Neuronal stem cell (in vitro differentiated cells): ENCODE data around the gene PPP1R14D.

ENCODE experiments used
- DNase-seq: peaks from one replicate; pipeline ENCODE4 v3.0.0-alpha.2; 2013; ENCODE audit warnings: low spot score
- H2AFZ ChIP-seq: one replicate; pipeline ENCODE4 v1.6.1; 2013; ENCODE audit warnings: mild to moderate bottlenecking, low read length, inconsistent platforms
- H2AK5ac ChIP-seq: 2 replicates; pipeline ENCODE4 v1.6.1; 2013; ENCODE audit warnings: low read depth, mild to moderate bottlenecking, inconsistent platforms, low read length, moderate library complexity, mixed read lengths
- H2BK120ac ChIP-seq: 2 replicates; pipeline ENCODE4 v1.6.1; 2013; ENCODE audit warnings: low read depth, mild to moderate bottlenecking, inconsistent platforms, low read length, moderate library complexity, mixed read lengths
- H2BK12ac ChIP-seq: one replicate; pipeline ENCODE4 v1.6.1; 2013; ENCODE audit warnings: low read length, inconsistent platforms
- H2BK15ac ChIP-seq: 2 replicates; pipeline ENCODE4 v1.6.1; 2013; ENCODE audit warnings: mild to moderate bottlenecking, low read length, inconsistent platforms, mixed read lengths
- H2BK5ac ChIP-seq: one replicate; pipeline ENCODE4 v1.6.1; 2013; ENCODE audit warnings: inconsistent platforms, mild to moderate bottlenecking, low read length, moderate library complexity
- H3K14ac ChIP-seq: one replicate; pipeline ENCODE4 v1.6.1; 2013; ENCODE audit warnings: low read length, inconsistent platforms
- H3K18ac ChIP-seq: 2 replicates; pipeline ENCODE4 v1.6.1; 2013; ENCODE audit warnings: low read length, inconsistent platforms
- H3K23ac ChIP-seq: 2 replicates; pipeline ENCODE4 v1.6.1; 2013; ENCODE audit warnings: low read depth, mild to moderate bottlenecking, mixed read lengths, low read length, inconsistent platforms; ENCODE audit not compliant: poor library complexity
- H3K27ac ChIP-seq: replicated peaks from 3 replicates; pipeline ENCODE4 v1.5.1; 2013; ENCODE audit warnings: low read length, inconsistent platforms
- H3K27me3 ChIP-seq, 3 experiments: 2 replicates each; pipeline ENCODE4 v1.6.1; 2013; ENCODE audit warnings: low read length in 3 of 3, mild to moderate bottlenecking in 2 of 3, inconsistent platforms in 1 of 3, low read depth in 1 of 3, mixed read lengths in 1 of 3, moderate library complexity in 1 of 3; ENCODE audit not compliant: control insufficient read depth in 3 of 3, insufficient read depth in 3 of 3
- H3K36me3 ChIP-seq, 2 donors: replicated peaks in 1 of 2; 2 replicates each; pipeline ENCODE4 v1.6.1; 2013; ENCODE audit warnings: low read length in 2 of 2; ENCODE audit not compliant: control insufficient read depth in 2 of 2, insufficient read depth in 2 of 2
- H3K4ac ChIP-seq: 2 replicates; pipeline ENCODE4 v1.6.1; 2013; ENCODE audit warnings: inconsistent platforms, mild to moderate bottlenecking, low read length, moderate library complexity
- H3K4me1 ChIP-seq, 2 donors: 1 replicate in 1 of 2; 2 replicates in 1 of 2; pipeline ENCODE4 v1.6.1; 2013; ENCODE audit warnings: low read length in 2 of 2, low read depth in 1 of 2; ENCODE audit not compliant: control insufficient read depth in 2 of 2, insufficient read depth in 1 of 2
- H3K4me2 ChIP-seq: one replicate; pipeline ENCODE4 v1.6.1; 2013; ENCODE audit warnings: mild to moderate bottlenecking, low read length, inconsistent platforms; ENCODE audit not compliant: insufficient read depth, poor library complexity, severe bottlenecking
- H3K4me3 ChIP-seq, 2 donors: 2 replicates each; pipeline ENCODE4 v1.5.1; 2013; ENCODE audit warnings: low read length in 2 of 2, mild to moderate bottlenecking in 2 of 2, inconsistent platforms in 1 of 2, moderate library complexity in 1 of 2
- H3K79me1 ChIP-seq: one replicate; pipeline ENCODE4 v1.6.1; 2013; ENCODE audit warnings: low read depth, mild to moderate bottlenecking, inconsistent platforms, low read length, moderate library complexity
- H3K9ac ChIP-seq: one replicate; pipeline ENCODE4 v1.6.1; 2013; ENCODE audit warnings: mild to moderate bottlenecking, low read depth, low read length, inconsistent platforms; ENCODE audit not compliant: poor library complexity
- H3K9me3 ChIP-seq, 2 donors: replicated peaks in 1 of 2; 2 replicates each; pipeline versions ENCODE3 to v1.6.1; 2013; ENCODE audit warnings: low read length in 2 of 2, mild to moderate bottlenecking in 2 of 2, inconsistent platforms in 1 of 2, low read depth in 1 of 2, mixed read lengths in 1 of 2, moderate library complexity in 1 of 2; ENCODE audit not compliant: control insufficient read depth in 2 of 2, insufficient read depth in 1 of 2
- H4K8ac ChIP-seq: one replicate; pipeline ENCODE4 v1.6.1; 2013; ENCODE audit warnings: low read depth, mild to moderate bottlenecking, inconsistent platforms, low read length, moderate library complexity
- H4K91ac ChIP-seq: one replicate; pipeline ENCODE4 v1.6.1; 2013; ENCODE audit warnings: low read length, low read depth, mild to moderate bottlenecking, inconsistent platforms; ENCODE audit not compliant: poor library complexity
- WGBS, 2 donors: extraction: QIAGEN DNeasy Blood & Tissue Kit; methylation state at CpG; one replicate each; pipeline ENCODE4 v1.1.7; 2013; ENCODE audit warnings: missing lambda C conversion rate in 2 of 2, mixed read lengths in 1 of 2; ENCODE audit not compliant: insufficient read length in 2 of 2, insufficient replicate concordance in 1 of 2; ENCODE audit errors: extremely low coverage in 2 of 2; 5-methylcytosine and 5-hydroxymethylcytosine counted together

Gene PPP1R14D

DNA sequence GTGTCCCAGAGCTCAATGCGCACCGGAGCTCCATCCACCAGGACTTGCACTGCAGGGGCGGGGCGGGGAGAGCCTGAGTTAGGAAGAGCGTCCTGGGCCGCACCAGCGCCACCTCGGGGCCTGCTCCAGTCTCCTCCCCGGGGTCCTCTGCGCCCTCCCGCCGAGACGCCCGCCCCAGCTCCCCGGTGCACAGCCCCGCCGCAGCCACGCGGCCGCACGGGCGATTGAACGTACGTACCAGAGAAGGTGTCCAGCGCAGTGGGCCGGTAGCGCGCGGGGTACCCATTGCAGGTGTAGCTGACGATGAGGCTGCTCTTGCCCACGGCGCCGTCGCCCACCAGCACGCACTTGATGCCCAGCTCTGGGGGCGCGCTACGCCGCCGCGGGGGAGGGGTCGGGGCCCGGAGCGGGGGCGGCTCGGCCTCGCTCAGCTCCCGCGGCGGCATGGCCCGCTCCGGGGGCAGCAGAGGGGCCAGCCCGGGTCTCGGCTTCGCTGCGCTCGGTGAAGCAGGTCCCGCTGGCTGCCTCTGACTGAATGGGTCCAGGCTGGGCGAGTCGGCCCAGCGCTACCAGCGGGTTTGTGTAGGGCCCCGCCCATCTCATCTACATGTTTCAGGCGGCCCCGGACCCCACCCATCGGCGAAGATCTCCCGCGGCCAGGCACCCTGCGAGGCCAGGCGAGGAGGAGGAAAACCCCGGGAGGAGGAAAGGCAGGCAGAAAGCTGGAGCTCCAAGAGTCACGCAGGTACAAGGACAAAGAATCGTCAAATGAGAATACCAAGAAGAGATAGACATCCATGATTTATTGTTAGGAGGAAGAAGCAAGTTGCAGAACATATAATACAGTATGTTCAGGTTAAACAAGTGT lies 45.4 kb upstream of the PPP1R14D start, which contains the start of gene RHOV:
TSS of gene RHOV (minus strand) at position 541 of the 868 bp plus-strand sequence. CDS start at position 446, 95 bp downstream.
- peak; percentile 48 for DNase-seq
- WGBS, 2 donors = no CpG with 5 or more reads among the region's 74 CpGs
- Histone ChIP-seq H3K9me3 (no peaks in the 10 kb centered on the region), H2BK15ac (peak within 1 kb of the TSS; percentile 86), H3K9ac (peak within 1 kb of the TSS; percentile 89), H3K4ac (no peak within 1 kb of the TSS), H3K4me1 (no peaks in the 10 kb centered on the region), H3K4me2 (peak within 1 kb of the TSS; percentile 87), H3K23ac (peak within 1 kb of the TSS; percentile 98), H3K4me3 (peak within 1 kb of the TSS; percentile 46 to 88), H3K79me1 (no peaks in the 10 kb centered on the region), H3K27me3 (peaks cover 0 to 45% (median 18%) of the 10 kb centered on the region in 3 experiments), H2AFZ (peak within 1 kb of the TSS; percentile 97), H4K8ac (no peak within 1 kb of the TSS), H3K27ac (no peak within 1 kb of the TSS), H3K14ac (no peak within 1 kb of the TSS), H3K18ac (peak within 1 kb of the TSS; percentile 93), H2BK5ac (no peak within 1 kb of the TSS), H2BK120ac (no peak within 1 kb of the TSS), H2AK5ac (peak within 1 kb of the TSS; percentile 17), H3K36me3 (no peaks in the 10 kb centered on the region), H4K91ac (no peak within 1 kb of the TSS), H2BK12ac (no peak within 1 kb of the TSS)

DNA sequence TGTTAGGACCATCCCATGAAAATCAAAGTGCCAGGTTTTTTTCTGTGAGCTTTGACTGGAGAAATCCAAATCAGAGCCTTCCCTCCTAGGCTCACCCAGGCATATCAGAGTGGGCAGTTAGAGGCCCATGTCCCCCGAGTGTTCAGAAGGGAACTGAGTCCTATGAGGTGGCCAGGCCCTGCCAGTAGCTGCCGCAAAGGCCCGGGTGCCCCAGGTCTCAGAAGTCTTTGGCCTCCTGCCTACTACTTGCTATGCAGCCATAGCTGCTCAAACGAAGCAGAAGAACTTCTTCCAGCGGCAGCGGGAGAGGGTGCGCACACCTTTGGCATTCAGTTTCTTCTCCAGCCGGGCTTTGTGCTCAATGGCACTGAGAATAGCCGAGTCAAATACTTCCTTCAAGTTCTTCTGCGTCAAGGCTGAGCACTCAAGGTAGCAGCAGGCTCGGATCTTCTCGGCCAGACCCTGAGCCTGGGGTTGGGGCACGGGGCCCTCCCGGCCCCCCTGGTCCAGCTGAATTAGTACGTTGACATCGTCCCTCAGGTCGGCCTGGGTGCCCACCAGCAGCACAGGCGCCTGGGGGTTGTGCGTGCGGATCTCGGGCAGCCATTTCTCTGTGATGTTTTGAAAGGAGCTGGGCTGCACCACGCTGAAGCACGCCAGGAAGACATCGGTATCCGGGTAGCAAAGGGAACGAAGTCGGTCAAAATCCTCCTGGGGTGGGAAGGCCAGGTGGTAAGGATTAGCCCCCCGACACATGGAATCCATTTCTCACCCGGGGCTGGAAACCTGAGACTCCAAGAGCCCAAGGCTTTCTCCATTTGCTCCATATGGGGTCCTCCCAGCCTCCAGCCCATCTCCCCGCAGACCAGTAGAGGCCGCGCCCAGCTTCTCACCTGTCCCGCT lies 44.5 kb upstream of the PPP1R14D start:
- H2BK5ac ChIP-seq = no peak overlapping the region
- H2AFZ ChIP-seq = peak overlapping the region; percentile 97
- no peaks in the 10 kb centered on the region for H3K36me3 ChIP-seq
- no peaks in the 10 kb centered on the region for H3K9me3 ChIP-seq
- H3K4ac ChIP-seq = no peak overlapping the region
- no peak for DNase-seq
- H3K4me1 ChIP-seq = no peaks in the 10 kb centered on the region
- no peak overlapping the region for H4K91ac ChIP-seq
- H3K79me1 ChIP-seq = no peaks in the 10 kb centered on the region
- H3K27me3 ChIP-seq = peaks cover 0 to 45% (median 18%) of the 10 kb centered on the region in 3 experiments
- H3K27ac ChIP-seq = no peak overlapping the region
- H4K8ac ChIP-seq = no peak overlapping the region
- H3K4me2 ChIP-seq = peak overlapping the region; percentile 87
- H2AK5ac ChIP-seq = peak overlapping the region; percentile 17
- peak overlapping the region; percentile 98 for H3K23ac ChIP-seq
- H2BK120ac ChIP-seq = no peak overlapping the region
- peak overlapping the region; percentile 46 to 88 for H3K4me3 ChIP-seq
- no peak overlapping the region for H3K14ac ChIP-seq
- H2BK15ac ChIP-seq = no peak overlapping the region
- no peak overlapping the region for H2BK12ac ChIP-seq
- no CpG with 5 or more reads among the region's 33 CpGs for WGBS, 2 donors
- H3K18ac ChIP-seq = peak overlapping the region; percentile 59
- H3K9ac ChIP-seq = no peak overlapping the region

GRCh38 chr15:40871749-40872617 lies 43.5 kb upstream of the PPP1R14D start:
- Histone ChIP-seq H2AK5ac (no peak overlapping the region), H3K79me1 (no peaks in the 10 kb centered on the region), H3K4me3 (no peak overlapping the region), H3K4ac (no peak overlapping the region), H3K27me3 (peaks cover 0 to 45% (median 18%) of the 10 kb centered on the region in 3 experiments), H2BK120ac (no peak overlapping the region), H3K27ac (no peak overlapping the region), H4K91ac (no peak overlapping the region), H3K9ac (no peak overlapping the region), H3K23ac (no peak overlapping the region), H3K36me3 (no peaks in the 10 kb centered on the region), H2BK12ac (no peak overlapping the region), H2BK15ac (no peak overlapping the region), H3K18ac (peak overlapping the region; percentile 24), H3K14ac (no peak overlapping the region), H3K4me1 (no peaks in the 10 kb centered on the region), H2AFZ (no peak overlapping the region), H2BK5ac (no peak overlapping the region), H4K8ac (no peak overlapping the region), H3K9me3 (no peaks in the 10 kb centered on the region), H3K4me2 (no peak overlapping the region)
- no peak for DNase-seq
- 100% methylated on average over 1 of the region's 13 CpGs; no CpG with 5 or more reads in 1 of the 2 donors for WGBS, 2 donors
